Keratinocyte (primary cell): Measurements from ENCODE around the gene EVL. TPM values are rescaled to one million over a fixed set of nuclear protein-coding genes. Genes with fewer than 3 reads are reported as not detected.

Experiments
- DNase-seq: peaks from one replicate; pipeline ENCODE4 v3.0.0-alpha.2; 2011; ENCODE audit warnings: low read depth, missing footprints, low spot score
- FAIRE-seq: peaks from 2 replicates; lab custom pipeline; 2011; peaks lifted over from hg19 to GRCh38; lab: Jason Lieb, UNC
- H2AFZ ChIP-seq: 2 replicates; pipeline ENCODE4 v1.6.0; 2012; ENCODE audit warnings: low read length, control low read depth, inconsistent platforms; ENCODE audit not compliant: control insufficient read depth
- H3K27ac ChIP-seq: 2 replicates; pipeline ENCODE4 v1.5.1; 2011; ENCODE audit warnings: low read length; ENCODE audit not compliant: control insufficient read depth, insufficient read depth
- H3K27me3 ChIP-seq: 3 replicates; pipeline ENCODE4 v1.6.0; 2011; ENCODE audit warnings: low read length; ENCODE audit not compliant: control insufficient read depth, insufficient read depth; ENCODE audit errors: extremely low read depth
- H3K36me3 ChIP-seq, 2 experiments: 2 replicates in 1 of 2; 3 replicates in 1 of 2; pipeline ENCODE4 v1.5.1; 2011; ENCODE audit warnings: low read length in 2 of 2, mild to moderate bottlenecking in 1 of 2; ENCODE audit not compliant: control insufficient read depth in 2 of 2, insufficient read depth in 2 of 2; ENCODE audit errors: extremely low read depth in 1 of 2
- H3K4me1 ChIP-seq: 3 replicates; pipeline ENCODE4 v1.5.1; 2011; ENCODE audit warnings: low read length; ENCODE audit not compliant: control insufficient read depth, insufficient read depth; ENCODE audit errors: extremely low read depth
- H3K4me2 ChIP-seq: 3 replicates; pipeline ENCODE4 v1.6.0; 2011; ENCODE audit warnings: low read depth, low read length; ENCODE audit not compliant: control insufficient read depth, insufficient read depth; ENCODE audit errors: extremely low read depth
- H3K4me3 ChIP-seq, 3 experiments: fragments of 200-600 bp in 1 of 3; sonication (generic) in 1 of 3; 2 replicates in 2 of 3; 3 replicates in 1 of 3; pipeline ENCODE4 v1.5.1; 2011 to 2016; ENCODE audit warnings: low read length in 3 of 3, mild to moderate bottlenecking in 3 of 3, control low read depth in 2 of 3, inconsistent platforms in 1 of 3, low read depth in 1 of 3, mixed read lengths in 1 of 3, mixed run types in 1 of 3, moderate library complexity in 1 of 3; ENCODE audit not compliant: control insufficient read depth in 2 of 3, insufficient read depth in 2 of 3; ENCODE audit errors: extremely low read depth in 1 of 3
- H3K79me2 ChIP-seq: 2 replicates; pipeline ENCODE4 v1.6.0; 2012; ENCODE audit warnings: low read length; ENCODE audit not compliant: control insufficient read depth, insufficient read depth
- H3K9ac ChIP-seq: 3 replicates; pipeline ENCODE4 v1.6.0; 2011; ENCODE audit warnings: low read length; ENCODE audit not compliant: control insufficient read depth, insufficient read depth; ENCODE audit errors: extremely low read depth
- H3K9me1 ChIP-seq: 3 replicates; pipeline ENCODE4 v1.6.0; 2011; ENCODE audit warnings: low read length; ENCODE audit not compliant: control insufficient read depth, insufficient read depth; ENCODE audit errors: extremely low read depth
- H3K9me3 ChIP-seq: 2 replicates; pipeline ENCODE4 v1.5.1; 2012; ENCODE audit warnings: low read depth, low read length; ENCODE audit not compliant: control insufficient read depth
- H4K20me1 ChIP-seq: 3 replicates; pipeline ENCODE4 v1.6.0; 2011; ENCODE audit warnings: low read length; ENCODE audit not compliant: control insufficient read depth, insufficient read depth; ENCODE audit errors: extremely low read depth
- EZH2 ChIP-seq: IDR thresholded peaks from one replicate; pipeline ENCODE4 v1.6.1; 2012; ENCODE audit warnings: inconsistent platforms, mild to moderate bottlenecking, low read length, moderate library complexity
- dilution Hi-C: fragments of 300-500 bp; cut with MboI; formaldehyde crosslinking; loops from one replicate; pipeline ENCODE4 v1.7.0; 2020; ENCODE audit warnings: low sequenced_read_pairs; ENCODE audit not compliant: extremely low pct_ligation_motif_present
- polyA plus RNA-seq, 5 experiments: library from polyadenylated mRNA; depleted of rRNA in 3 of 5; stranded (reverse) in 3 of 5; stranded (forward) in 1 of 5; unstranded in 1 of 5; fragments of >200 nt; gene quantifications; 1 replicate in 1 of 5; 2 replicates in 3 of 5; 3 replicates in 1 of 5; pipeline versions ENCODE4 v1.2.1 to v1.2.3, GENCODE V29; 2011 to 2012; ENCODE audit warnings: missing spikeins in 2 of 5, low read depth in 1 of 5, low replicate concordance in 1 of 5
- TF ChIP-seq, protein P1 (sequence below), 3 experiments: IDR thresholded peaks in 1 of 3; conservative IDR thresholded peaks in 1 of 3; optimal IDR thresholded peaks in 1 of 3; 2 replicates in 2 of 3; 3 replicates in 1 of 3; pipeline versions ENCODE3 to v1.5.1; 2011; ENCODE audit warnings: low read length in 3 of 3, mild to moderate bottlenecking in 3 of 3, moderate library complexity in 2 of 3, control low read depth in 1 of 3, inconsistent platforms in 1 of 3; ENCODE audit not compliant: insufficient read depth in 2 of 3; ENCODE audit errors: extremely low read depth in 1 of 3

EVL gene
- polyA plus RNA-seq, 1 donor (not counting 4 experiments of a cell fraction or from before 2014, with no cell fraction given) = 12.0 TPM

DNA sequence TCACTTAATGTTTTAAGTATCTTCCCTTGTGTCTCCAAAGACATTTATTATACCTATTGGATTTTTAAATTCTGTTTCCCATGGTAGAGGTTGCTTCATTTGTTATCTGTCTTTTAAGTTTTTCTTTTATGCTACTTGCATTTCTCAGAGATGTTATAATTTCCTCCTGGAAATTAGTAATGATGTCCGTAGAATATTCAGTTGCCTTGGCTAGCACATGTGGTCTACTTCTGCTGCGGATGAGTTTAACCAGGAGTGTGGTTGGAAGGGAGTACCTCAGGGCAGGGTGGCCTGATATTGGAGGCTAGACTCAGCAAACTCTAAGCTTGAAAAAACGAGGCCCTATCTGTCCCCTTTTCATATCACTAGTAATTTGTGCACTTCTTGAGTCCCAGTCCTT, 8.8 kb upstream of the EVL start:
- H3K9me3 ChIP-seq = no peaks in the 10 kb centered on the region
- H3K36me3 ChIP-seq = no peaks in the 10 kb centered on the region
- no peak overlapping the region for H3K4me2 ChIP-seq
- H3K27me3 ChIP-seq = no peaks in the 10 kb centered on the region
- DNase-seq (no peak), FAIRE-seq (no peak)
- H3K4me3 ChIP-seq = no peak overlapping the region
- no peaks in the 10 kb centered on the region for H3K79me2 ChIP-seq
- no peaks in the 10 kb centered on the region for H4K20me1 ChIP-seq
- H3K4me1 ChIP-seq = peaks cover 33% of the 10 kb centered on the region
- H3K9ac ChIP-seq = no peak overlapping the region
- no peak for TF ChIP-seq EZH2
- TF ChIP-seq, protein P1, sequence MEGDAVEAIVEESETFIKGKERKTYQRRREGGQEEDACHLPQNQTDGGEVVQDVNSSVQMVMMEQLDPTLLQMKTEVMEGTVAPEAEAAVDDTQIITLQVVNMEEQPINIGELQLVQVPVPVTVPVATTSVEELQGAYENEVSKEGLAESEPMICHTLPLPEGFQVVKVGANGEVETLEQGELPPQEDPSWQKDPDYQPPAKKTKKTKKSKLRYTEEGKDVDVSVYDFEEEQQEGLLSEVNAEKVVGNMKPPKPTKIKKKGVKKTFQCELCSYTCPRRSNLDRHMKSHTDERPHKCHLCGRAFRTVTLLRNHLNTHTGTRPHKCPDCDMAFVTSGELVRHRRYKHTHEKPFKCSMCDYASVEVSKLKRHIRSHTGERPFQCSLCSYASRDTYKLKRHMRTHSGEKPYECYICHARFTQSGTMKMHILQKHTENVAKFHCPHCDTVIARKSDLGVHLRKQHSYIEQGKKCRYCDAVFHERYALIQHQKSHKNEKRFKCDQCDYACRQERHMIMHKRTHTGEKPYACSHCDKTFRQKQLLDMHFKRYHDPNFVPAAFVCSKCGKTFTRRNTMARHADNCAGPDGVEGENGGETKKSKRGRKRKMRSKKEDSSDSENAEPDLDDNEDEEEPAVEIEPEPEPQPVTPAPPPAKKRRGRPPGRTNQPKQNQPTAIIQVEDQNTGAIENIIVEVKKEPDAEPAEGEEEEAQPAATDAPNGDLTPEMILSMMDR (optimal IDR thresholded peaks at IDR 0.05 in 1 of 3, IDR thresholded peaks at IDR 0.05 in 1 of 3, conservative IDR thresholded peaks at IDR 0.05 in 1 of 3; ENCODE audit: extremely low read depth in 1 of 3, insufficient read depth in 2 of 3, low read length in 3 of 3) = no peak
- H3K27ac ChIP-seq = no peak overlapping the region
- dilution Hi-C loops = no loop called here
- no peaks in the 10 kb centered on the region for H3K9me1 ChIP-seq
- no peak overlapping the region for H2AFZ ChIP-seq

DNA sequence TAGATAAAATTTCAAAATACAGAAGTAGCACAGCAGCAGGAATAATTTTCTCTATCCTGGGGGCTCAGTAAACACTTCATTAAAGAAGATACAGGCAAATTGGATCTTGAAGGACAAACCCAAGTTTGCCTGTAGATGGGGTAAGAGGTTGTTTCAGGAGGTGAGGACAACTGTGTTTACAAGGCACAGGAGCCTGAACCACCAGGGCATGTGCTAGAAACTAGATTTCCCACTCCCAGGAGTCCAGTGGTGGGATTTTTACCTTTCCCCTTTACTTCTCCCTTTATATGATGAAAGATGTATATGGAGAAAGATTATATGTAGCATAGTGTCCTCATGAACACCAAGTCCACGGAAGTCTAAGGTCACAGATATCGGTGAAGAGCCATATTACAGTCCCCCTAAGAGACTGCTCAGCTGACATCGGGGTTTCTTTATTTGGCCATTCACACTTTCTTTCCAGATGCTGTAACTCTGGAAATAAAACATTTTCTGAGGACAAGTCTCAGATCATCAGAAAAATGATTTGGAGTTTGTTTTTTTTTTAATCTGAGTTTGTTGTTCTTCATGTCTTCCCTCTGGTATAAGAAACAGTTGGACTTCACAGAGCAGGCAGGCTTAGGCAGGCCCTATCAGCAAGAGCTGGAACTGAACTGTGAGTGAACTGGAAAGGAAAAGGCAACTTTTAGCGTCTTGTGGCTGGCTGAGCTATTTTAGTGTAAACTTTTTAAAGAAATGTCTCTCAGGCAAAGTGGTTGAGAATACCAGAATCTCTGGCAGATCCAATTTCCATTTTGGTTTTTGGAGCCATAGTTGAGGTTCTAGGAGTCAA, 8.0 kb upstream of the EVL start:
- DNase-seq (no peak), FAIRE-seq (peak; percentile 81)
- no peaks in the 10 kb centered on the region for H3K36me3 ChIP-seq
- dilution Hi-C loops = no loop called here
- no peaks in the 10 kb centered on the region for H3K27me3 ChIP-seq
- H3K4me2 ChIP-seq = peak overlapping the region; percentile 74
- no peaks in the 10 kb centered on the region for H4K20me1 ChIP-seq
- peak overlapping the region; percentile 55 for H3K9ac ChIP-seq
- H3K4me3 ChIP-seq = peak overlapping the region in 2 of 3 experiments; percentile 24 to 40
- peak overlapping the region; percentile 57 for H3K27ac ChIP-seq
- H3K4me1 ChIP-seq = peaks cover 33% of the 10 kb centered on the region
- H3K9me3 ChIP-seq = no peaks in the 10 kb centered on the region
- H3K9me1 ChIP-seq = no peaks in the 10 kb centered on the region
- peak overlapping the region; percentile 73 for H2AFZ ChIP-seq
- TF ChIP-seq, protein P1 (optimal IDR thresholded peaks at IDR 0.05 in 1 of 3, IDR thresholded peaks at IDR 0.05 in 1 of 3, conservative IDR thresholded peaks at IDR 0.05 in 1 of 3; ENCODE audit: extremely low read depth in 1 of 3, insufficient read depth in 2 of 3, low read length in 3 of 3) = peak; percentile 30 to 58 (median 44)
- TF ChIP-seq EZH2 = no peak
- no peaks in the 10 kb centered on the region for H3K79me2 ChIP-seq
